OCI-LY7 (cell line): ENCODE results near the gene ABCC1. TPM values are rescaled to one million over a fixed set of nuclear protein-coding genes. Genes with fewer than 3 reads are reported as not detected.

Source experiments
- BruUV-seq: library from RNA; stranded (reverse); fragments of 400-500 nt; replicated peaks from 2 replicates; lab custom pipeline; 2021; lab: Mats Ljungman, UMichigan
- CTCF ChIA-PET: fragments of 300-600 bp; sonication (Branson Sonifier 250); formaldehyde crosslinking; loops from one replicate; lab custom pipeline; 2022; ENCODE audit warnings: antibody characterized with exemption; ENCODE audit not compliant: unreplicated experiment; lab: Charles Lee
- POLR2A ChIA-PET: fragments of 300-600 bp; sonication (Branson Sonifier 250); formaldehyde crosslinking; loops from one replicate; lab custom pipeline; 2022; ENCODE audit warnings: antibody characterized with exemption; lab: Charles Lee
- DNase-seq: peaks from one replicate; pipeline ENCODE4 v3.0.0-alpha.2; 2015; ENCODE audit warnings: low spot score
- H2AFZ ChIP-seq: fragments of 200-600 bp; sonication (generic), shearing (Covaris generic); 2 replicates; pipeline ENCODE4 v1.6.1; 2014; ENCODE audit warnings: mild to moderate bottlenecking, antibody characterized with exemption, low read length, moderate library complexity
- H3K27ac ChIP-seq: fragments of 200-600 bp; sonication (generic); 2 replicates; pipeline ENCODE4 v1.5.1; 2014; ENCODE audit warnings: mixed run types, low read depth, mild to moderate bottlenecking, moderate library complexity, low read length, inconsistent platforms; ENCODE audit not compliant: poor library complexity, severe bottlenecking
- H3K36me3 ChIP-seq: fragments of 200-600 bp; sonication (generic); 2 replicates; pipeline ENCODE4 v1.6.1; 2014; ENCODE audit warnings: mild to moderate bottlenecking, antibody characterized with exemption, low read length, moderate library complexity, mixed read lengths; ENCODE audit not compliant: insufficient read depth
- H3K4me1 ChIP-seq: fragments of 200-600 bp; sonication (generic); 2 replicates; pipeline ENCODE4 v1.5.1; 2014; ENCODE audit warnings: mild to moderate bottlenecking, low read length; ENCODE audit not compliant: insufficient read depth, poor library complexity, severe bottlenecking
- H3K4me2 ChIP-seq: fragments of 200-600 bp; sonication (generic); 2 replicates; pipeline ENCODE4 v1.6.1; 2014; ENCODE audit warnings: mild to moderate bottlenecking, low read length
- H3K4me3 ChIP-seq: fragments of 200-600 bp; sonication (generic); 2 replicates; pipeline ENCODE4 v1.5.1; 2014; ENCODE audit warnings: mild to moderate bottlenecking, low read depth, low read length; ENCODE audit not compliant: poor library complexity, severe bottlenecking
- H3K79me2 ChIP-seq: fragments of 200-600 bp; sonication (generic); 2 replicates; pipeline ENCODE4 v1.6.1; 2016; ENCODE audit warnings: low read depth, mild to moderate bottlenecking, low read length, moderate library complexity, mixed read lengths; ENCODE audit not compliant: insufficient read depth
- H3K9me2 ChIP-seq: fragments of 200-600 bp; sonication (generic); 2 replicates; pipeline ENCODE4 v1.6.1; 2016; ENCODE audit warnings: mild to moderate bottlenecking, low read length, mixed read lengths; ENCODE audit not compliant: insufficient read depth
- H3K9me3 ChIP-seq: fragments of 200-600 bp; sonication (generic); 2 replicates; pipeline ENCODE4 v1.6.1; 2014; ENCODE audit warnings: mild to moderate bottlenecking, mixed run types, low read length, mixed read lengths
- H4K20me1 ChIP-seq: fragments of 200-600 bp; sonication (generic); 2 replicates; pipeline ENCODE4 v1.6.1; 2014; ENCODE audit warnings: mild to moderate bottlenecking, antibody characterized with exemption, low read length, moderate library complexity, mixed read lengths; ENCODE audit not compliant: insufficient read depth
- CTCF ChIP-seq: fragments of 200-600 bp; sonication (generic); conservative IDR thresholded peaks from 2 replicates; pipeline ENCODE4 v1.5.1; 2014; ENCODE audit warnings: mild to moderate bottlenecking, antibody characterized with exemption, low read length, moderate library complexity, mixed read lengths
- EZH2phosphoT487 ChIP-seq: fragments of 200-600 bp; sonication (generic); IDR thresholded peaks from 2 replicates; pipeline ENCODE4 v1.6.1; 2018; ENCODE audit warnings: low read depth, borderline replicate concordance, mild to moderate bottlenecking, mixed run types, antibody characterized with exemption, low read length, moderate library complexity, mixed read lengths
- intact Hi-C: fragments of 100-400 bp; cut with micrococcal nuclease; formaldehyde crosslinking; loops from one replicate; pipeline ENCODE4 v1.10.0; 2022; ENCODE audit not compliant: unreplicated experiment
- total RNA-seq, 2 experiments: library from RNA; depleted of rRNA in 1 of 2; stranded (reverse); fragments of >200 nt in 1 of 2; shearing (Covaris generic) in 1 of 2; gene quantifications; 2 replicates each; pipeline ENCODE4 v1.2.3, GENCODE V29; 2014 to 2022

ABCC1 gene
- total RNA-seq, 2 experiments from 2014 or later, result 39.9 to 71.8 TPM

GRCh38 chr16:15971440-15971815, 22.0 kb downstream of the ABCC1 start:
- Histone ChIP-seq H3K9me2 (no peaks in the 10 kb centered on the region), H4K20me1 (no peaks in the 10 kb centered on the region), H3K36me3 (peaks cover 87% of the 10 kb centered on the region), H3K4me2 (no peak overlapping the region), H3K9me3 (peaks cover 49% of the 10 kb centered on the region), H3K79me2 (peaks cover 84% of the 10 kb centered on the region), H3K4me1 (no peaks in the 10 kb centered on the region), H3K27ac (no peak overlapping the region), H3K4me3 (no peak overlapping the region), H2AFZ (no peak overlapping the region)
- no TSS peak for BruUV-seq
- intact Hi-C loops, result no loop called here
- ChIA-PET POLR2A (no interaction called here), CTCF (no interaction called here)
- TF ChIP-seq EZH2phosphoT487, result no peak
- no peak for DNase-seq

DNA sequence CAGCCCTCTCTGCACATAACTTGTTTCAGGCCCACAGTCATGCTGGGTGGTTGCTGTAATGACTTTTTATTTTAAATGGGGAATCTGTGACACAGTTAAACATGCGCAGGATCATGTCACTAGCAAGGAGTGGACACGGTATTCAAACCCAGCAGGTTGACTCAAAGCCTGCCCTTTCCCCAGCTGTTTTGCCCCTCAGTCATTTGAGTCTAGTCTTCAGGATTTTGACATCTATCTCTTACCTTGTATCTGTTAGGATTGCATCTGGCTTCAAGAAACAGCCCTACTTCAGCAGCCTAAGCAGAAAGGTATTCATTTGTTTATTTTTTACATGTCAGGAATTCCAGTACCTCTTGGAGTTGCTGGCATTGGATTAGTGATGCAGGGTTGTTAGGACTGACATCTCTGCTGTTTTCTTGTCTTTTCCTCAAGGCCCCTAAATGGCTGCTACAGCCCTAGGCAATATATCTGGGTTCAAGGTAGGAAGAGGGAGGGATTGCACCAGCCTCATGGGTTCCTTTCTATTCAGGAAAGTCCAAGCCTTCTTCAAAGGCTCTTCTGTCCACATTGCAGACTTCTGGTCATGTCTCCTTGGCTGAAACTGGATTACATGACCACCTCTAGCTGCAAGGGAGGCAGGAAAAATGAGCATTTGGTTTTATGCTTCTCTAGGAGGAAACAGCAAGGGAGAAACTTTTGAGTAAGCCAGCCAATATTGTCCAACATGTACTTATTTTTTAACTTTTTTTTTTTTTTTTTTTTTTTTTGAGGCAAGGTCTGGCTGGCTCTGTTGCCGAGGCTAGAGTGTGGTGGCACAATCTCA, 22.8 kb downstream of the ABCC1 start:
- TF ChIP-seq CTCF (no peak), EZH2phosphoT487 (no peak)
- intact Hi-C loops, result no loop called here
- H3K4me2 ChIP-seq, result no peak overlapping the region
- H3K4me1 ChIP-seq, result no peaks in the 10 kb centered on the region
- H3K4me3 ChIP-seq, result no peak overlapping the region
- H3K9me3 ChIP-seq, result peaks cover 55% of the 10 kb centered on the region
- ChIA-PET POLR2A (interaction anchor here (0.7 kb wide), 1 partner anchor 88 kb away, joined by 5 read pairs; no protein-coding TSS in a partner anchor), CTCF (no interaction called here)
- H3K36me3 ChIP-seq, result peaks cover 95% of the 10 kb centered on the region
- no peaks in the 10 kb centered on the region for H3K9me2 ChIP-seq
- no TSS peak for BruUV-seq
- no peak overlapping the region for H3K27ac ChIP-seq
- peaks cover 84% of the 10 kb centered on the region for H3K79me2 ChIP-seq
- no peaks in the 10 kb centered on the region for H4K20me1 ChIP-seq
- no peak overlapping the region for H2AFZ ChIP-seq
- DNase-seq, result no peak

DNA sequence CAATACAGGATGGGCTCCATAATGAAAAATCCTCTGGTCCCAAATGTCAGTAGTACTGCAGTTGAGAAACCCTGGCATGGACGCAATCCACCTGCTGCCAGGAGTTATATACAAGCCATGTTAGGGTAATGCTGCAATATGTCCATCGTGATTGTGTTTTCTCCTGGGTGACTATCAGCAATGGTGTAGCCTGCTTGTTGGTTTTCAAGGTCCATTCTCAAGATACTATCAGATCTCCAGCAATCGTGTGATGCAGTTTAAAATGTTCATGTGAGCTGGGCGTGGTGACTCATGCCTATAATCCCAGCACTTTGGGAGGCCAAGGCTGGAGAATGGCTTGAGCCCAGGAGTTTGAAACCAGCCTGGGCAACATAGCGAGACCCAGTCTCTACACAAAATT, 24.0 kb downstream of the ABCC1 start:
- TF ChIP-seq EZH2phosphoT487 (no peak), CTCF (no peak)
- POLR2A ChIA-PET, result no interaction called here
- no peak overlapping the region for H3K4me2 ChIP-seq
- H3K79me2 ChIP-seq, result peaks cover 83% of the 10 kb centered on the region
- peaks cover 99% of the 10 kb centered on the region for H3K36me3 ChIP-seq
- no peak overlapping the region for H3K4me3 ChIP-seq
- no peak overlapping the region for H3K27ac ChIP-seq
- no peaks in the 10 kb centered on the region for H3K9me2 ChIP-seq
- no TSS peak for BruUV-seq
- intact Hi-C loops, result no loop called here
- no peaks in the 10 kb centered on the region for H3K4me1 ChIP-seq
- H2AFZ ChIP-seq, result no peak overlapping the region
- H3K9me3 ChIP-seq, result peaks cover 67% of the 10 kb centered on the region
- CTCF ChIA-PET, result no interaction called here
- DNase-seq, result no peak
- no peaks in the 10 kb centered on the region for H4K20me1 ChIP-seq
